Left cardiac atrium (tissue), 4 donors: ENCODE results near the gene FSTL4. TPM values are rescaled to one million over a fixed set of nuclear protein-coding genes. Genes with fewer than 3 reads are reported as not detected.

Source experiments
- ATAC-seq, 2 donors: fragments of 200-7000 bp; cut with Tn5 transposase; one replicate each; pipeline ENCODE4 v1.9.1; 2020; ENCODE audit warnings: mild to moderate bottlenecking in 2 of 2, moderate library complexity in 2 of 2
- DNase-seq: peaks from one replicate; pipeline ENCODE4 v3.0.0-alpha.2; 2020
- intact Hi-C, 2 donors: fragments of 100-400 bp; cut with DNase I; formaldehyde crosslinking; loops; one replicate each; pipeline versions ENCODE4 v1.14.1 to v1.15.1; 2022 to 2023
- total RNA-seq, 2 donors: library from RNA; stranded (reverse); fragmentation: NEBNext Ultra II Directional; extraction: Animal tissue kit (Norgen Biotek cat#: 25700); gene quantifications; one replicate each; pipeline ENCODE4 v1.2.1, GENCODE V29; 2021
- donor health status: DM: no; HTN: yes; CAD: no.
- donor health status: DM: no; HTN: yes; CAD: no; lungs with severe emphysema.
- donor health status: DM: yes; HTN: yes; CAD: no.
- donor health status: Dilated cardiomyopathy.

FSTL4 gene
- total RNA-seq, 2 donors from 2014 or later: 0.21 TPM; not detected in 1

DNA sequence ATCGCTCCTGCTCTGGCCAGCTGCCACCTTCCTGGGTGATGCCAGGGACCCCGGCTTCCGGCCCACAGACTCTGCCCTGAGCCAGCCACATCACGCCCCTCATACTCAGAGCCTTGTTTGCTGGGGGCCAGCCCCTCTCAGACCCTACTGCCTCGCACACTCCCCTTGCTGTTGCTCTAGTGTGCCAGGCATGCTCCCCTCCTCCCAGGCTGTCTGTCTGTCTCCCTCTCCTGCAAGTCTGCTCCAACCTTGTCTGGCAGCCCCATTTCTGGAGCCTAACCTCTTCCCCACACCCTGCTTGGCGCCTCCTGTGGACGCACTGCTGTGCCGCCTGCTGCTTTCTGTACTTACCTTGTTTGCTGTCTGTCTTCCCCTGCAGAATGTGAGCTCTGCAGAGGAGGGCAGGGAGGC, 375.8 kb downstream of the FSTL4 start:
- DNase-seq: no peak
- intact Hi-C loops: no loop called here
- ATAC-seq: no peak

DNA sequence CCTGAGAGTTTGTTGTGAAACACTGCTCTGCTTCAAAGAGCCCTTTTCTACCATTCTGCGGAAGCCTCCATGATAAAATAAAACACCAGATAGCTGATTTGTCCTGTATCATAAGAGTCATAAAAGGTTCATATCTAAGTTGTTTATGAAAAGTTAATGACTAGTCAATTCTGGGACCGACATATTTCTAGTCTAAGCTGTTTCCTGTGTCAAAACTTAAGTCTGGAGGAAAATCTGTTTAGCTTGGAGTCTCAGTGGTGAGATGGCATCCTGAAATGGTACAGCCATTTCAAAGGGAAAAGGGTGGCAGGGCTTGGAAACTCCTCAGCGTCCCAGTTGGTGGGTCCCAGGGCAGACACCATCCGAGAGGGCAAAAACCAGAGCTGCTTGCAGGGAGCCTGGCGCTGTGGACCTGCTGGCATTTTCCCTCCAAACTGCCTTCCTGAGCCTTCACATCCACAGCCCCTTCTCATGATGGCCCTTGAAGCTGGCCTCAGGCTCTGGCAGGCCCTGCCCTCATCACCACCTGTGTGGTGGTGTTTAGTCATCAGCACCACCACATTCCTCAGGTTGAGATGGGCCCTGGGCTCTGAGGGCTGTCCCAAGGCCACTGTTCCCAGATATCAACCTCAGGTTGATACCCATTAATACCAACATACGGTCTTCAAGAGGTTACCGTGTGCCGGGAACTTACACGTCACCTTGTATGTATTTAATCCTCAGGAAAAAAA, 376.5 kb downstream of the FSTL4 start:
- DNase-seq (no peak), ATAC-seq (no peak)
- intact Hi-C loops: no loop called here

DNA sequence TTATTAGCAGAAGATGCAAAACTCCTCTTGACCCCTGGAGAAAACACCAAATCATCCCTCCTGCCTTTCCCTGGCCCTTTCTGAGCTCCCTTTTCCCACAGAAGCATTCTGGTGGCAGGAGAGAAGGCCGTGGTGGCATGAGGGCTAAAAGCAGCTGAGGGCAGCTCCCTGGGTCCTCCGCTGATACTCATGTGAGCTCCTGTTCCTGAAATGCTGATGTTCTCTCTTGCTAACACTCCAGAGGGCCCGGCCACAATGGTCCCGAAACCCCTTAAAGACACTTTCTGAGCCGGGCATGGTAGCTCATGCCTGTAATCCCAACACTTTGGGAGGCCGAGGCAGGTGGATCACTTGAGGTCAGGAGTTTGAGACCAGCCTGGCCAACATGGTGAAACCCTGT, 377.4 kb downstream of the FSTL4 start:
- DNase-seq (no peak), ATAC-seq (no peak)
- intact Hi-C loops: no loop called here

DNA sequence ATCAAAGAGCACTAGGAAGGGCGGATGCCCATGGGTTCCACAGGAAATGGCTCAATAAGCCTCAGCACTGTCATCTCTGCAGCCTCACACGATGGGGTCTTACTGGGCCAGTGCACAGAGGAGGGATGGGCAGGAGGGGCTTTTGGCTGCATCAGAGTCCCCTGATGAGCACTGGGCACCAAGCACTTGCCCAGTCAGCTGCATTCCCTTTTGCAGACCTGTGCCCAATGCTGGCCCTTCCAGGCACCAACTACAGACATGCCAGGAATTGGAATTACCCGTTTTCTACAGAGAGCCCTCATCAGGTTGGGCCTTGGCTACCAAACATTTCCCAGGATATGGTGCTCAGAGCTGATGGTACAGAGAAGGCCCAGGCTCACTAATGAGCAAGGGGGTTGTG, 378.1 kb downstream of the FSTL4 start:
- intact Hi-C loops: no loop called here
- DNase-seq (no peak), ATAC-seq (no peak)

DNA sequence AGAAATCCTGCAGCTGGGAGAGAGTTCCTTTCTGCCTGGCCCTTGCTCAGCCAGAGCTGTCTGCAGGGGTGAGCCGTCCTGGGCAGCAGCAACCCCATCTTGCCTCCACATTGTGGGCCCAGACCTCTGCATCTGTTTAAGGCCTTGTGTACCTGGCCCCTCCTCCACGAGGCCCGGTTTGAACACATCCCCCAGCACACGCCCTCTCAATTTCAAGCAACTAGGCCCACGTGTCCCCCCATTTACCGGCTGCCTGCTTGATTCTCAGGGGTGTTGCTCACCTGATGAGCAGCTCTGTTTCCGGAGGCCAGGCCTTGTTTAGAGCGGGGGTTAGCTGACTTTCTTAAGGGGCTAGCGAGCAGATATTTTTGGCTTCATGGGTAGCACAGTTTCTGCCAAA, 378.7 kb downstream of the FSTL4 start:
- intact Hi-C loops: no loop called here
- ATAC-seq (no peak), DNase-seq (no peak)

DNA sequence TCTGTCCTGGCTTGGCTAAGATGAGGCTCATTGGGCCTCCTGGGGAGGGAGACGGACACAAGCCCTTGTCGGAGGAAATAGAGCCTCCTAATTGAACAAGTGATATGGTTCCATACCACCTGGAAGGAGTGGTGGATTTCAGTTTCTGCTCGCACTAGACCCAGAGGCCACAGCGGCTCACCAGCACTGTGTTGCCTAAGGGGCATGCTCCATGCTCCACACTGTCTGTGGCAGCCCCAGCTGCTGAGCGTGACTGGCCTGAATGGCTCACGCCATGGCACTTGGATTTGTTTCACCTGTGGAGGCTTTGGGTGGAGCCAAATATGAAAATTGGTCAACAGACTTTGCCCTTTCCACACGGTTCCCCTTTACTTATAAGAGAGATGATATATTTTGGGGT, 379.4 kb downstream of the FSTL4 start:
- ATAC-seq (no peak), DNase-seq (no peak)
- intact Hi-C loops: no loop called here

DNA sequence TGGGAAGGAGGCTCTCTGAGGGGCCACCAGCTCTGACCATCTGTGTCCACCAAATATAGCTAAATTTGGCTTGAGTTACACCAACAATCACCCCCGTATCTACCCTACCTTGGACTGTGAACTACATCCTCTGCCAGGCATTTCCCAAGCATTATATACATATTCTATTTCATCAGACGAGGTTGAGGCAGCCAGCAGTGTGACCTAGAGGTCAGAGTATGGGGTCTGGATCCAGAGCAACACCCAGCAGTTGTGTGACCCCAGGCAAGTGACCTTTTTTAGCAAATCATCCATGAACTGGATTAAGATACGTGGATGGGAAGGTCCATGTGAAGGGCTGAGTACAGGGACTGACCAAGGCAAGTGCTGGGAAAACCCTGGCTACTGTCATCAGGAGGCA, 379.9 kb downstream of the FSTL4 start:
- intact Hi-C loops: no loop called here
- ATAC-seq (no peak), DNase-seq (no peak)

DNA sequence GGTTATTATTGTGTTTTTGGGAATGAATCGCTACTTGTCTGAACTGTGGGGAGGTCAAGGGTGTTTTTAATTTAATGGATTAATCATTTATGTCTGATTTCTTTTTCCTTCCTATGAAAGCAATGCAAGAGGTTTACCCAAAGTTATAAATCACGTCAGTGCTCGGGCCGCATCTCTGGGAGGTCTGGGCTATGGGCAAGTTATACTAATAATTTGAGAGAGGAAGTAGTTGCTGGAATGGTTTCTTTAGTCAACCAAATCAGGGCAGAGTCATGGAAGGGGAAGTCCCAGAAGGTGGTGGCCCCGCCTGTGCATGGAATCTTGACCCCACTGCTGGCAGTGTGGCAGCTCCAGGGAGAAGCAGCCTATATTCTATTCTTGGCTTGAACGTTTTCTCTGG, 380.3 kb downstream of the FSTL4 start:
- ATAC-seq: no peak
- intact Hi-C loops: no loop called here
- no peak for DNase-seq

DNA sequence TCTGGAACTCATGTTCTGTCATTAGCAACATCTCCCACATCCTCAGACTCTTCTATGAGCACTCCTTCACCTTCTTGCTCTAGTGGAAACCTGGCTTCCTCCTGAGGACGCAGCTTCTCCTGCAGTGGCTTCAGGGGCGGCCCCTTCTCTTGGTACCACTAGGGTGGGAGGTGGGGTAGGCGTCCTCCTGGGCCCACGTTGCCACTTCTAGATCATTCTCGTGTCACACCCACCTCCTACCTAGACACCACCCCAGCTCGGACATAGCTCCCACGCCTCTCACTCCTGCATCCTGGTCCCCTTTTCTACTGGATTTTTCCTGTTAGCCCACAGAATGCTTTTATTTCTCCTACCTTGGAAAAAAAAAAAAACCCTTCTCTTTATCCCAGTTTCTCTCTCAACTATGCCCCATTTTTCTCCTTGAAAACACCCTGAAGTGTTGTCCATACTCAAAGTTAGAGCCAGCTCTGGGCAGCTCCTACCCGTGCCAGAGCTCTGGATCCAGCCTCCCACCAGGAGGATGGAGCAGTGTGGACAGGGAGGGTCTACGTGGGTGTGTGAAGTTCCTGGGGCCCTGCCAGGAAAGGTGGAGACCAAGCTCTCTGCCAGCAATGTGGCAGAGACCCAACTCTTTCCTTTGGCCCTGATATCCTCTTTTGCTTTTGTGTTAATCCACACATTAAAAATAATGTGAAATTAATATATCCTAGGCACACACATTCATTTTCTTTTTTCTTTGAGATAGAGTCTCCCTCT, 381.3 kb downstream of the FSTL4 start:
- DNase-seq (no peak), ATAC-seq (peak in 1 of 2 donors; percentile 83)
- intact Hi-C loops: no loop called here

DNA sequence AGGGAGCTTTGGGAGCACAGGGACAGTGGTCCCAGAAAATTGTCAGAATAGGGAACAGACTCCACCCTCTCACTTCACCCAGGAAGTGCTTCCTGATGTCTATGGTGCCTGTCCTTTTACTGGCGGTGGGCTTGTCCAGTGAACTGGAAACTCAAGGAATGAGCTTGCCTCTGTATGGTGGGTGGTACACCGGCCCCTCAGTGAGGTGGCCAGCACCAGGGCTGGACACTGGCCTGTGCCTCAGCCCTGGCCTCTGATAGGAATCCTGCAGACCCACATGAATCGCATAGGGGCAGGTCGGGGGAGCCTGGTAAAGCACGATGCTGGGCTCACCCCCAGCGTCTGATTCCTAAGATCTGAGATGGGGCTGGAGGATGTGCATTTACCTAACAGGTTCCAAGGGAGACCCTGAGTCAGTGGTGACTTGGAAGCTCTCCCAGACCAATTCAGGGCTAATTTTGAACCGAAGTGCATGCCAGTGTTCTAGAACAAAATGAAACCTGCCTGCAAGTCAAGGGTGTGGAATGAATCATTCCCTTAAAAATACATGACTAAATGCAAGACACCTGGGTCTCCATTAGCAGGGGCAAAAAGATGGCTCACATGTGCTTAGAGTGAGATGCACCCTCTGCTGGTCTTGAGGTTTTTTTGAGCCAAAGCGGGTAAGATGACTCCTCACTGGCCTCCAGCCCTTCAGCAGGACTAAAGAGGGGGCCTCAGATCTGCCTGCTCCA, 382.2 kb downstream of the FSTL4 start:
- no peak for ATAC-seq
- intact Hi-C loops: no loop called here
- DNase-seq: no peak

DNA sequence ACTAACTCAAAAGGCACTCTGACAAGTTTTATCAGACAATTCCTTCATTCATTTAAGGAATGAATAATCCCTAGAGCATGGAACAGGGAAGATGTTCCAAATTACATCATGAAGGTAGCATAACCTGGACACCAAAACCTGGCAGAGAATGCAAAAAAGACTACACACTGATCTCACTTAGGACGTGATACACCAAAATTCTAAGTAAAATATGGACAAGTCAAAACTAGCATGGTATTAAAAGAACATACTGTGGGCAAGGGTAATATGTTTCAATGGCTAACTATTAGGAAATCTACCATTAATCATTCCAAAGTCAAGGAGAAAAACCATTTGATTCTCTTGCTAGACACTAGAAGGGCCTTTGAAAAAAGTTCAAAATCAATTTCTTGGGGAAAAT, 384.0 kb downstream of the FSTL4 start:
- ATAC-seq (no peak), DNase-seq (no peak)
- intact Hi-C loops: no loop called here

DNA sequence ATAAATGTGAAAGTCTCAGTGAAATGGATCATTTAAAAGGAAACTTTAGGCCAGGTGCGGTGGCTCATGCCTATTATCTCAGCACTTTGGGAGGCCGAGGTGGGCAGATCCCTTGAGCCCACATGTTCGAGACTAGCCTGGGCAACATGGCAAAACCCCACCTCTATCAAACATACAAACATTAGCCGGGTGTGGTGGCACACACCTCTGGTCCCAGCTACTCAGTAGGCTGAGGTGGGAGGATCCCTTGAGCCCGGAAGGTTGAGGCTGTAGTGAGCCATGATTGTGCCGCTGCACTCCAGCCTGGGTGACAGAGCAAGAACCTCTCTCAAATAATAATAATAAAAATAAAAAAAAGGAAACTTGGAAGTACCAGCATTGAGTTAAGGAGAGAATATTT, 384.4 kb downstream of the FSTL4 start:
- intact Hi-C loops: no loop called here
- DNase-seq (no peak), ATAC-seq (no peak)

DNA sequence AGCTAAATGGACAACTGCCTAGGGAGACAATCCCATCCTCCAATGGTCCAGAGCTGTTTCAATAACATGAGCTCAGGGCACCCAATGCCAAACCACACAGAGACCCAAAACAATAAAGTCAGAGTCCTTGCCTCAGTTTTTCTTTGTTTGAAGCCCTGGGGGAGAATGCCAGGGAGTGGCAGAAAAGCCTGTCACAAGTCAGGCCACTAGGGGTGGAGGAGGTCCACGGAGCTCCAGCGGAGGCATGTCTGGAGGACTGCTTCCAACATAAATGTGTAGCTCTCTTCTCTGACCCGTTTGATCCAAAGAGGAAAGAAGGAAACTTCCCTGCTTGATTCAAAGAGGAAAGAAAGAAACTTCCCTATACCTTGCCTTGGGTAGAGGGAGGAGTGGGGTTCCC, 385.3 kb downstream of the FSTL4 start:
- no peak for DNase-seq
- intact Hi-C loops: no loop called here
- no peak for ATAC-seq

DNA sequence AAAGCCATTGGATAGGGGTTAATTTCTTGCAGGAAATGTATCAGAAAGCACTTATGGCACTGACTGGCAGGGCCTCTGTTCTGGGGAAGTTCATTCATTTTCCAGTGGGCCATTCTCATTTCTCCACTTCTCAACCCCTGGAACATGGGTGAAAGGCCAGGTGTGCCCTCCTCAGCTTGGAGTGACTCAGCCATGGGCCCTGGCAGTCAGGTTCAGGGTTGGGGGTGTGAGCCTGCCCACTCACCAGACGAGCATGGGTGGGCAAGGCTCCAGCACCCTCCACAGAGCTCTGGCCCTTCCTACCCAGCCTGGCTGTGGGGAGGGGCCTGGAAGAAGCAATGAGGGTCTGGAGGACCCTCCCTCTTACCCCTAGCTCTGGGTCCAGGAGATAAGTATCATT, 386.2 kb downstream of the FSTL4 start:
- ATAC-seq: no peak
- intact Hi-C loops: no loop called here
- no peak for DNase-seq

DNA sequence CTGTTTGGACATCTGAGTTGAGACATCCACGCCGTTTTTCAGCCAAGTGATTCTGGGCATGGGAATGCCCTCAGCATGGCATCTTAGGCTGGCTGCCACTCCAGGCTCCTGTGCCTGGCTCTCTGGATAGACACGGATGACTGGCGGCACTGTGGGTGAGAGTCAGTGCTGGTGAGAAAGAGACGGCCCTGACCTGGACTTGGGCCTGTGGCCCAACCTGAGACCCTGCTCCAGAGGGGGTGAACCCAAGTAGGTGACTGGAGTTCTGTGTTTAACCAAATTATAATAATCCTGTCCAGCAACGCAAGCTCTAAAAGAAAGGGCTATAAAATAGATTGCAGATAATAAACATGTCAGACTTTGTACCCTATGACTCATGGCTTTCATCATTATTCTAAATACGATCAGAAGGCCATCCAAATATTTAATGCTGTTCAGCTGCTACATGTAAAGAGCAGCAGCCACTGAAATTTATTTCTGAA, 386.6 kb downstream of the FSTL4 start:
- DNase-seq: no peak
- intact Hi-C loops: no loop called here
- ATAC-seq: no peak

DNA sequence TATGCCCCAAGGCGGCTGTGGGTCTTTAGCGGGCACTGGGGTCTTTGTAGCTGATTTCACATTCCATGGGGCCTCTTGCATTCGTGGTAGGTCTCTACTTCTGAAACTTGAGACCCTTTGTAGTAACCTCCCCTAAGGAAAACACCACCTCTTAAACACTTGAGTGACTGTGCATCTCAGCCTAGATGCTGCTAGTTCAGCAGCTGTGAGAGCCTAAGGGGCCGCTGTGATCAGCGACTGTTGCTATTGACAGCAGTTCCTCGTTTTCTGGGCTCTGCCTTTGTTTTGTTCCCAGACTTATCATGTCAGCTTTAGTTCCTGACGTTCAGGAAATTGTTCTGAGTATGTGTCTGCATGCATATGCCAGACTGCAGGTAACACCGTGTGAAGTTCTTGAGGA, 389.4 kb downstream of the FSTL4 start:
- DNase-seq: no peak
- intact Hi-C loops: no loop called here
- ATAC-seq: no peak

DNA sequence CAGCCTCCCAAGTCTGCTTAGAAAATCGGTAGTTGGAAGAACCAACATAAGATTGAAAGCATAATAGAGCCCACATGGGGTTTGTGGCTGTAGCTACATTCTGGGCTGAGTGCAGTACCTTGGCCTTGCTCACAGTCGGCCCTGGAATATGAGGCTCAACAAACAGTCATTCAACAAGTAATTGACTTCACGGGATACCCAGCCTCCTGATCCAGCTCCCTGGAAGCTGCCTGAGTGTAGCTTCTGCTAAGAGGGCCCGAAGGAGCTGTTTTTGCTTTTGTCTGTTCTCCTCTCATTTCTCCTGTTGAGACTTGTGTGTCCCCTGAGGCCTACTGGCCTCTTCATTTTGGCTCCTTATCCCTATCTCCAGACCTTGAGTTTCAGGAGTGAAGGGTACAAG, 389.8 kb downstream of the FSTL4 start:
- DNase-seq: no peak
- ATAC-seq: no peak
- intact Hi-C loops: no loop called here

DNA sequence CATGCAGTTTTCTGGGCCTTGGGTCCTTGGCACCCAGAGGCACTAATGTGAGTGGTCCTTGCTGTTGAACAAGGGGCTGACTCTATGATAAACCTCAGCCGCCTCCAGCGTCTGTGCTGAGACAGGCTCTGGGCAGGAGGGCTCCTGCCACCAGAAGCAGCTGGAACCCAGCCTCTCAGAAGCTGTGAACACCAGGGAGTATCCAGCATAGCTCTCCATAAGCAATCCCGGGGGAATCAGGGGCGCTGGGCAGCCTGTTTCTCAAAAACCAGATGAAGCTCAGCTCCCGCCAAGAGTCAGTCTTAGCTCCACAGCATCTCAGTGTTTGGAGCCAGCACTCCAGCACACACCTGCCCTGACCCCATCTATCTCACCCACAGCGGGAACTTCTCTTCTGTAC, 390.3 kb downstream of the FSTL4 start:
- ATAC-seq (no peak), DNase-seq (no peak)
- intact Hi-C loops: no loop called here

DNA sequence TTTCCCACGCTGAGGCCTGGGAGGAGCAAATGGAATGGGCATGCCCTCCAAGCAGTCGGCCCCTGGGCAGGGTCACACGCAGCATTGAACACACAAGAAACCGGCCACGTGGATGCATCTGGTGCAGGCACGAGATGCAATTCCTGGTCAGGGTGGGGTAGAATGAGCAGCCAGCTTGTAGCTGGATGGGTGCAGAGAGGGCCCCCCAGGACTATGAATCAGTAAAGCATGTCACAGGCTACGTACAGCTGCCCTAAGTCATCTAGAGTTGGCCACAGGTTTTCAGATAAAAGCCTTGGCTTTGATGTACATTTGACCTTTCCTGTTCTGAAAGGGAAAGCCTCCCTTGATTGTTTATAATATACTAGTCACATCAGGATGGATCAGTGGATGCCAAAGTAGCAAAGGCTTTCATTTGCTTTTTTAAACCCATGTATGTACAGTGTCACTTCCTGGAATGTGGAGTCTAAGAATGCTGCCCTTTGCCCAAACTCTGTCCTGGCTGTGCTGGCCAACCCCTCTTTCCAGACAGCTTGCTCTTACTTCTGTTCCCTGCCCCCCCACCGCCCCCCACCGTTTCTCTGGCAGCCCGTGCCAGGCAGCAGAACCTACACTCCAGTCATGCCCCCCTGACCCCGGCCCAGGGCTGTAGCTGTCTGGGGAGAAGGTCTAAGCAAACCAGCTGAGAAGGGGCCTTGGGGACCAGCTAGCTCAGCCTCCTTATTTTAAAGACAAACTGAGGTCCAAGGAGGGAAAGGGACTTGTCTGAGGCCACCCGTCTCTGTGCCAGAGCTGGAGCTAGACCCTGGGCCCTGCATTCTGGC, 391.3 kb downstream of the FSTL4 start:
- DNase-seq (no peak), ATAC-seq (no peak)
- intact Hi-C loops: no loop called here

DNA sequence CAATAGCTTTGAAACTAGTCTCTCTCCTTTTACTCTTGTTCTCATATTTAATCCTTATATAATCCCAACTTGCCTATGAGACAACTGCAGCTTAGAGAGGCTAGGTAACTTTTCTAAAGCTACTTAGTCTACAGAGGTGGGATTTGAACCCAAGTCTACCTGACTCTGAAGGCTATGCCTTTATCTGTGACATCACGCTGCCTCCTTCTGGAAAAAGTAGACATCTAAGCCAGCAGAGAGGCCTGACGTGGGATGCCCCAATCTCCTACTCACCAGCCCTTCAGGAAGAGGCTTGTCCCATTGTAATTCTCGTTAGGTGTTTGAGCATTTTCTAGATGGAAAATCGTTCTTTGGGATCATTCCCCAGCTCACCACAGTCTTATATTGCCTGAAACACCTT, 393.0 kb downstream of the FSTL4 start:
- DNase-seq (no peak), ATAC-seq (no peak)
- intact Hi-C loops: no loop called here
